HEK293 (cell line): ENCODE measurements around the gene AP3D1.
A peak's percentile ranks its signal among the peaks of the same experiment; 100 is the strongest.

Experiments
- GFI1B ChIP-seq: fragments of 450-650 bp; formaldehyde crosslinking; IDR thresholded peaks from 2 replicates; pipeline ENCODE4 v1.5.1; 2016; ENCODE audit warnings: missing biosample characterization, missing genetic modification characterization
- GLIS1 ChIP-seq: fragments of 450-650 bp; formaldehyde crosslinking; IDR thresholded peaks from 2 replicates; pipeline ENCODE4 v1.5.1; 2016; ENCODE audit warnings: missing biosample characterization, missing genetic modification characterization
- KLF10 ChIP-seq: fragments of 450-650 bp; IDR thresholded peaks from 2 replicates; pipeline ENCODE4 v1.5.1; 2018; ENCODE audit warnings: missing biosample characterization, mild to moderate bottlenecking, missing genetic modification characterization
- KLF7 ChIP-seq: fragments of 450-650 bp; formaldehyde crosslinking; IDR thresholded peaks from 2 replicates; pipeline ENCODE4 v1.5.1; 2016; ENCODE audit warnings: missing biosample characterization, missing genetic modification characterization, borderline replicate concordance
- PATZ1 ChIP-seq: fragments of 450-650 bp; formaldehyde crosslinking; IDR thresholded peaks from 2 replicates; pipeline ENCODE4 v1.5.1; 2016; ENCODE audit warnings: missing biosample characterization, missing genetic modification characterization
- SCRT2 ChIP-seq: fragments of 450-650 bp; formaldehyde crosslinking; IDR thresholded peaks from 2 replicates; pipeline ENCODE4 v1.5.1; 2016; ENCODE audit warnings: missing biosample characterization, missing genetic modification characterization
- SETDB1 ChIP-seq: IDR thresholded peaks from one replicate; pipeline ENCODE4 v1.6.1; 2017; ENCODE audit warnings: mild to moderate bottlenecking, low read length, moderate library complexity, mixed read lengths; ENCODE audit not compliant: insufficient read length
- SP2 ChIP-seq: fragments of 450-650 bp; formaldehyde crosslinking; IDR thresholded peaks from 2 replicates; pipeline ENCODE4 v1.5.1; 2016; ENCODE audit warnings: missing biosample characterization, missing genetic modification characterization
- SP7 ChIP-seq: fragments of 450-650 bp; formaldehyde crosslinking; IDR thresholded peaks from 2 replicates; pipeline ENCODE4 v1.5.1; 2016; ENCODE audit warnings: missing biosample characterization, missing genetic modification characterization
- YY1 ChIP-seq: fragments of 450-650 bp; formaldehyde crosslinking; IDR thresholded peaks from 2 replicates; pipeline ENCODE4 v1.5.1; 2018; ENCODE audit warnings: missing biosample characterization, missing genetic modification characterization
- YY2 ChIP-seq: fragments of 450-650 bp; formaldehyde crosslinking; IDR thresholded peaks from 2 replicates; pipeline ENCODE4 v1.5.1; 2016; ENCODE audit warnings: missing biosample characterization, missing genetic modification characterization
- ZBTB7A ChIP-seq: fragments of 450-650 bp; formaldehyde crosslinking; IDR thresholded peaks from 2 replicates; pipeline ENCODE4 v1.5.1; 2016; ENCODE audit warnings: low read depth, missing biosample characterization, missing genetic modification characterization
- ZBTB8A ChIP-seq: fragments of 450-650 bp; formaldehyde crosslinking; IDR thresholded peaks from 2 replicates; pipeline ENCODE4 v1.5.1; 2016; ENCODE audit warnings: missing biosample characterization, missing genetic modification characterization
- ZFP3 ChIP-seq: fragments of 450-650 bp; formaldehyde crosslinking; IDR thresholded peaks from 2 replicates; pipeline ENCODE4 v1.5.1; 2016; ENCODE audit warnings: low read depth, missing biosample characterization, missing genetic modification characterization
- ZFP37 ChIP-seq: fragments of 450-650 bp; formaldehyde crosslinking; IDR thresholded peaks from 2 replicates; pipeline ENCODE4 v1.5.1; 2016; ENCODE audit warnings: missing biosample characterization, missing genetic modification characterization
- ZIC2 ChIP-seq: fragments of 450-650 bp; formaldehyde crosslinking; IDR thresholded peaks from 2 replicates; pipeline ENCODE4 v1.5.1; 2016; ENCODE audit warnings: missing biosample characterization, missing genetic modification characterization
- ZNF140 ChIP-seq: fragments of 450-650 bp; formaldehyde crosslinking; IDR thresholded peaks from 2 replicates; pipeline ENCODE4 v1.5.1; 2016; ENCODE audit warnings: missing biosample characterization, missing genetic modification characterization
- ZNF148 ChIP-seq: fragments of 450-650 bp; formaldehyde crosslinking; IDR thresholded peaks from 2 replicates; pipeline ENCODE4 v1.5.0; 2017; ENCODE audit warnings: missing biosample characterization, missing genetic modification characterization, borderline replicate concordance
- ZNF2 ChIP-seq: fragments of 450-650 bp; formaldehyde crosslinking; IDR thresholded peaks from 2 replicates; pipeline ENCODE4 v1.5.1; 2016; ENCODE audit warnings: missing biosample characterization, missing genetic modification characterization
- ZNF221 ChIP-seq: fragments of 450-650 bp; formaldehyde crosslinking; IDR thresholded peaks from 2 replicates; pipeline ENCODE4 v1.5.1; 2017; ENCODE audit warnings: missing biosample characterization, missing genetic modification characterization, borderline replicate concordance
- ZNF248 ChIP-seq: fragments of 450-650 bp; formaldehyde crosslinking; IDR thresholded peaks from 2 replicates; pipeline ENCODE4 v1.5.1; 2017; ENCODE audit warnings: missing biosample characterization, missing genetic modification characterization
- ZNF266 ChIP-seq: fragments of 450-650 bp; formaldehyde crosslinking; IDR thresholded peaks from 2 replicates; pipeline ENCODE4 v1.5.1; 2016; ENCODE audit warnings: missing biosample characterization, missing genetic modification characterization, low read depth
- ZNF335 ChIP-seq: fragments of 450-650 bp; formaldehyde crosslinking; conservative IDR thresholded peaks from 2 replicates; pipeline ENCODE4 v1.5.1; 2016; ENCODE audit warnings: missing biosample characterization, missing genetic modification characterization
- ZNF426 ChIP-seq: fragments of 450-650 bp; formaldehyde crosslinking; IDR thresholded peaks from 2 replicates; pipeline ENCODE4 v1.5.1; 2017; ENCODE audit warnings: missing biosample characterization, missing genetic modification characterization, mild to moderate bottlenecking, inconsistent platforms, moderate library complexity
- ZNF530 ChIP-seq: fragments of 450-650 bp; formaldehyde crosslinking; IDR thresholded peaks from 2 replicates; pipeline ENCODE4 v1.5.1; 2016; ENCODE audit warnings: low read depth, missing biosample characterization, missing genetic modification characterization
- ZNF624 ChIP-seq: fragments of 450-650 bp; formaldehyde crosslinking; IDR thresholded peaks from 2 replicates; pipeline ENCODE4 v1.5.1; 2017; ENCODE audit warnings: missing biosample characterization, missing genetic modification characterization
- ZNF629 ChIP-seq: fragments of 450-650 bp; formaldehyde crosslinking; IDR thresholded peaks from 2 replicates; pipeline ENCODE4 v1.5.1; 2017; ENCODE audit warnings: missing biosample characterization, missing genetic modification characterization
- ZNF76 ChIP-seq: fragments of 450-650 bp; formaldehyde crosslinking; IDR thresholded peaks from 2 replicates; pipeline ENCODE4; 2016; ENCODE audit warnings: low read depth, missing biosample characterization, missing genetic modification characterization, borderline replicate concordance
- ZNF768 ChIP-seq: fragments of 450-650 bp; formaldehyde crosslinking; IDR thresholded peaks from 2 replicates; pipeline ENCODE4 v1.5.1; 2018; ENCODE audit warnings: missing biosample characterization, mild to moderate bottlenecking, missing genetic modification characterization
- ZNF785 ChIP-seq: fragments of 450-650 bp; formaldehyde crosslinking; IDR thresholded peaks from 2 replicates; pipeline ENCODE4 v1.5.1; 2016; ENCODE audit warnings: missing biosample characterization, missing genetic modification characterization
- ZNF830 ChIP-seq: fragments of 450-650 bp; IDR thresholded peaks from 2 replicates; pipeline ENCODE4 v1.5.0; 2018; ENCODE audit warnings: missing biosample characterization, missing genetic modification characterization, low read depth, mild to moderate bottlenecking, moderate library complexity
- ZSCAN4 ChIP-seq: fragments of 450-650 bp; formaldehyde crosslinking; IDR thresholded peaks from 2 replicates; pipeline ENCODE4 v1.5.1; 2017; ENCODE audit warnings: missing biosample characterization, missing genetic modification characterization
- ZSCAN5A ChIP-seq: fragments of 450-650 bp; formaldehyde crosslinking; IDR thresholded peaks from 2 replicates; pipeline ENCODE4 v1.5.1; 2016; ENCODE audit warnings: missing biosample characterization, missing genetic modification characterization

AP3D1 gene

GRCh38 chr19:2059422-2060201 is 91.8 kb downstream of the AP3D1 start (continued):
- TF ChIP-seq ZNF148 (tag by site-specific recombination) (no peak), ZIC2 (tag by site-specific recombination) (peak; percentile 93), ZBTB7A (tag by site-specific recombination) (no peak), ZFP37 (no peak), ZNF248 (tag by site-specific recombination) (no peak), ZNF830 (tag by site-specific recombination) (no peak), SP7 (tag by site-specific recombination) (0 out of 2 replicates have a peak, but pooled peaks have one; percentile 44), ZSCAN5A (tag by site-specific recombination) (no peak), ZNF335 (tag by site-specific recombination) (peak; percentile 95), SCRT2 (no peak), GLIS1 (tag by site-specific recombination) (peak; percentile 81), ZNF530 (no peak), PATZ1 (tag by site-specific recombination) (peak; percentile 89), GFI1B (tag by site-specific recombination) (no peak), ZNF140 (tag by site-specific recombination) (no peak), ZNF426 (tag by site-specific recombination) (no peak), ZBTB8A (tag by site-specific recombination) (no peak), KLF7 (tag by site-specific recombination) (no peak; the same call in 1 of the 2 replicates), ZNF266 (tag by site-specific recombination) (no peak), ZSCAN4 (no peak), ZFP3 (tag by site-specific recombination) (no peak), KLF10 (no peak), ZNF785 (tag by site-specific recombination) (no peak), ZNF221 (no peak), YY2 (tag by site-specific recombination) (0 out of 2 replicates have a peak, but pooled peaks have one; percentile 17), SETDB1 (no peak), ZNF629 (tag by site-specific recombination) (no peak), ZNF768 (no peak), YY1 (tag by site-specific recombination) (no peak), SP2 (tag by site-specific recombination) (no peak), ZNF2 (tag by site-specific recombination) (0 out of 2 replicates have a peak, but pooled peaks have one; percentile 3), ZNF76 (tag by site-specific recombination) (no peak; the same call in 1 of the 2 replicates), ZNF624 (tag by site-specific recombination) (no peak)
